NCI-H2107 (cell line): Measurements from ENCODE around the gene HSD11B1L.
A peak's percentile ranks its signal among the peaks of the same experiment; 100 is the strongest.

Experiments used
- DNase-seq: peaks from one replicate; lab custom pipeline; 2025; lab: John Stamatoyannopoulos, UW

Gene HSD11B1L

GRCh38 chr19:5667751-5668271 lies 13.0 kb upstream of the HSD11B1L start:
- no peak for DNase-seq

- DNase-seq: no peak
Measured at GRCh38 chr19:5669212-5669611, 11.6 kb upstream of the HSD11B1L start.

DNA sequence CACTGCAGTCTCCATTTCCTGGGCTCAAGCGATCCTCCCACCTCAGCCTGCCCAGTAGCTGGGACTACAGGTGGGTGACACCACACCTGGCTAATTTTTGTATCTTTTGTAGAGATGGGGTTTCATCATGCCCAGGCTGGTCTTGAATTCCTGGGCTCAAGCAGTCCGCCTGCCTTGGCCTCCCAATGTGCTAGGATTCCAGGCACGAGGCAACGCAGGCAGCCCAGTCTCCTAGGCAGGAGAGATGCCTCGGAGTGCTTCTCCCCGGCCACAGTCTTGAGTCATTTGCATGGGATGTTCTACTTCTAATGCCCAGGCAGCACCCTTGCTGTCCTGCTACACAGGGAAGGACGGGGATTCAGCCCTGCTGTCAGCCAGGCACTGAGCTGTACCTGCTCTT lies 9.2 kb upstream of the HSD11B1L start:
- no peak for DNase-seq

DNA sequence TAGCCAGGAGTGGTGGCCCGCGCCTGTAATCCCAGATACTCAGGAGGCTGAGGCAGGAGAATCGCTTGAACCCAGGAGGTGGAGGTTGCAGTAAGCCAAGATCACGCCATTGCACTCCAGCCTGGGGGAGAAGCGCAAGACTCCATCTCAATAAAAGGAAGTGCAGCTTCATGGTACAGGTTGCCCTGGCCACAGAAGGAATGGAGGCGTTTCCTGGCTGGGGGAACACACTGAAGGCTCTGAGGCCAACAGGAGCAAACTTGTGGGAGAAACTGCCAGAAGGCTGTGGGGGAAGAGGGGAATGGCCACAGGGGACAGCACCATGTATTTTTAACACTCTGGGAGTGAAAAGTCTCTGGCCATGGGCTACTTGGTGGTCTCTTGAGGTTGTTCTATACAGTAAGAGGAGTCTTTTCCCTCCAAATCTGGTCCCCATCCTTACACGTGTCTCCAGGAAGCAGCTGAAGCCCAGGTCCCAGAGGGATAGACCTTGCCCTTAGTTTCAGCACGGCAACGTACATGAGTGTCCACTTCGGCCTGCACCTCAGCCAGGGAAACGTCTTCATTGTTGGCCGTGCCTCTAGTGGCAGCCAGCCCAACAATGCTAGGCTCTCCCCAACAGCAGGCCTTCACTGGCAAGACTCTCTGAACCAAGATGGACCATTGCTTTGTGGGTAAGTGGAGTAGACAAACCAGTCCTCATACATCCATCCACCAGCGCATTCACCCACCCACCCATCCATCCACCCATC lies 7.9 kb upstream of the HSD11B1L start:
- DNase-seq: no peak

- DNase-seq: no peak
Measured at GRCh38 chr19:5673752-5674151, 7.1 kb upstream of the HSD11B1L start.

- no peak for DNase-seq
Measured at GRCh38 chr19:5674714-5675113, 6.1 kb upstream of the HSD11B1L start.

GRCh38 chr19:5676105-5676771 lies 4.6 kb upstream of the HSD11B1L start:
- DNase-seq: no peak

DNA sequence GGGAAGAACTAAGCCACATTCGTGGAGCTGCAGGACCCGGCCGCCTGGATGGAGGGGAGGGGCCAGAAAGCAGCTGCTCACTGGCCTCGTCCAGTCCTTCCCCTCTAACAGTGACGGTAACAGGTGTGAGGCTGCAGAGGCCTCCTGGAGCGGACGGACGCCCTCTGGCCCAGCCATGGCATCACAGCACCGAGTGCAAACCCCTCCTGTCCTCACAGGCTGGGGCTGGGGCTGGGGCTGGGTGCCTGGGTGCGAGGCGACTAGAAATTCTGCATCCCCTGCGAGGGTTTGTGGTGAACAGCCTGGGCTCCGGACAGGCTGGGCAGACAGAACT lies 4.1 kb upstream of the HSD11B1L start:
- DNase-seq: no peak

- DNase-seq: no peak
Measured at GRCh38 chr19:5677136-5677535, 3.7 kb upstream of the HSD11B1L start.

DNA sequence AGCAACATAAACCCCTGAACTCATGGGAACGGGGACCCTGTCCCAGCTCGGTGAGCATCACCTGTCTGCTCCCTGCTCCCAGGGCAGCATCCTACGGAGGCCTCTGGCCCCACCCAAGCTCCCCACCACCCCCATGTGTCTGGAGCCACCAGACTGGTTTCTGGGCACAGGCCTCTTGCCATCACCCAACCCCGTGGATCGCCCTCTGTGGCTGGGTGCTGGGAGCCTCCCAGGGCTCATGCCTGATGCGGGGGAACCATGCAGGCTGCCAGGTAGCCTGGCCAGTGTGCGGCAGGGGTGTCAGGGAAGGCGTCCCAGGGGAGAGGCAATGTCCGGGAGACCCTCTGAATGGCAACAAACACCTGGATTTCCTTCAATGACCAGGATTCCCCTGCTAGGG lies 3.2 kb upstream of the HSD11B1L start:
- no peak for DNase-seq

DNA sequence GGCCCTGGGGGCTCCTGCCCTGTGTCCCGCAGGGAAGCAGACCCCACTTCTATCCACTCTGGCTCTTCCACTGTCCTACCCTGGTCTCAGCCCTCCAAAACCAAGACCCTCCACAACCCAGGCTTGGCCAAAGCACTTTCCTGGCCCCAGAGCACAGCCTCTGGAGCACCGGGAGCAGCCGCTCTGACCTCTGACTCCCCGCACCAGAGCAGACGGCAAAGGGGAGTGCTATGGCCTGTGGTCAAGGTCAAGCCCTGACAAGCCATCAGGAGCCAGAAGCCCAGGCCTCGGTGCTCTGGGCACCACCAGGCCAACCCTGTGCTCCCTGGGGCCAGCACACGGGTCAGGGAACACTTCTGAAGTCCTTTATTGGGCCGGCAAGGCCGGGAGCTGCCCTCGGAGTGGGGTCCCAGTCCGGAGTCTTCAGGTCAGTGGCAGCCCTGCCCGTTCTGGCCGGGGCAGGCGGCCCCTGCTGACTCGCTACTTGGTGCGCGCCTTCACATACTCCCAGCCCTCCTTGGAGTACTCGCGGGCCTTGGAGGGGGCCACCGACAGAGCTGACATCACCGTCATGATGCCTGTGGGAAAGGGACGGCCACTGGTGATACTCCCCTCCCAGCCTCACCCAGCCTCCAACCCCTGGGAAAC lies 2.6 kb upstream of the HSD11B1L start:
- no peak for DNase-seq

DNA sequence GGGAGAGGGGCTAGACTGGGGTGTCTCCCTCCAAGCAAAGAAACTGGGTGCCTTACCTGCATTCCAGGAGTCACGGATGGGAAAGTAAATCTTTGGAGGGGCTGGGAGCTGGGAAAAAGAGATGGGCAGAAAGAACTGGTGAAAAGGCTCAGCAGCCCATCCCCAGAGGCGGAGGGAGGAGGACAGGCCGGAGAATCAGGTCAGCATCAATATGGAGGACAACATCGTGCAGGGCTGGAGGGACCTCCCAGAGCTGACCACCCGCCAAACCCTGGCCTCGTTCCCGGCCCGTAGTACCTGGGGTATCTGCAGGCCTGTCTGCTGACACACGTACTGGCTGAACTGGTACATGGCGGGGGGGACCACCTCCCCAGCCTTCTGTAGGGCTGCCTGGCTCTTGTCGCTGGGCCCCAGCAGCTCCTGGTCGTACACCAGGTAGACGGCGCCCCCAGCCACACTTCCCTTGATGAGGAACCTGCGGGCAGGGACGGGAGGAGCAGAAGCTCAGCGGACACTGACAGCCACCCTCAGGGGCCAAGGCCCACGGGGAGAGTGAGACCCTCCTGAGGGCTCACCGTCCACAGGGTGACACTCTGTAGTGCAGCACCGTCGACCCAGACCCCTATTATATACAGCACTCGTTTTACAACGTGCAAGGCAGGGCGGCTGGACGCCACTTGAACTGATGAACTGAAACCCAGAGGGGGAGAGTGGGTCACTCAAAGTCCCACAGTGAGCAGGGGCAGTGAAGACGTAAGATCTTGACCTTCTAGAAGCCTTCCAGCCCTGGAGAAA lies 1.3 kb upstream of the HSD11B1L start:
- no peak for DNase-seq

DNA sequence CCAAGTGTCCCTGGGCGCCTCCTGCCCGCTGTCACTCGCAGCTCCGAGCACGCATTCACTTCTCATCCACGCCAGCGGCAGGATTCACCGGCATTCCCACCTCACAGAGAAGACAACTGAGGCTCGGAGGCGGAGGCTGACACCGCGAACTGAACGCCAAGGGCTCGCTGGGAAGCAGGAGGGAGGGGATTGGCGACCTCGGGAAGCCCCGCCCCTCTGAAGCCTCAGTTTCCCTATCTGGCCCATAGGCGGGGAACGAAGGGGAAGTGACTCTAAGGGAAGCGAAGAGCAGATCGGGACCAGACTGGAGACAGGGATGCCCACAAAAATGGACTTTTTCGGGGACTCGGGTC lies 767 bp upstream of the HSD11B1L start:
- no peak for DNase-seq

DNA sequence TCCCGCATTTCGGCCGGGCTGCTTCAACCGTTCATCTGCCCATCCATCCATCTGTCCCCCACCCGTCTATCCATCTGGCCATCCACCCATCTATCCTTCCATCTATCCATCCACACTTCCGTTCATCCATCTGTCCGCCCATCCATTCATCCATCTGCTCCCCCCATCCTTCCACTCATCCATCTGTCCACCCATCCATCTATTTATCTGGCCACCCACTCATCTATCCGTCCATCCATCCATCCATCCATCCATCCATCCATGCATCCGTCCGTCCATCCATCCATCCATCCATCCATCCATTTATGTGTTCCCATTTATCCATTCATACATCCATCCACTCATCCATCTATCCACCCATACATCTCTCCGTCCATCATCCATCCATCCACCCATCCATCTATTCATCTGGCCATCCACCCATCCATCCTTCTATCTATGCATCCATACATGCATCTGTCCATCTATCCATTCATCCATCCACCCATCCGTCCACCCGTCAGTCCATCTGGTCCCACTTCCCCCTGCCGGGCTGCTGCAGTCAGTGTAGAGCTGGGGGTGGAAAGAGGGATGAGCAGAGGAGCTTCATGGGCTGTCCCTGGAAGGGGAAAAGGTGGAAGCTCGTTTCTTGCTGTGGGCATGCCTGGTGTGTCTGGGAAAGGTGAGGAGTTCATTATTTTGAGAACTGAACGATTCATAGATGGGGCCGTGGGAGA lies 722 bp downstream of the HSD11B1L start:
- no peak for DNase-seq

DNA sequence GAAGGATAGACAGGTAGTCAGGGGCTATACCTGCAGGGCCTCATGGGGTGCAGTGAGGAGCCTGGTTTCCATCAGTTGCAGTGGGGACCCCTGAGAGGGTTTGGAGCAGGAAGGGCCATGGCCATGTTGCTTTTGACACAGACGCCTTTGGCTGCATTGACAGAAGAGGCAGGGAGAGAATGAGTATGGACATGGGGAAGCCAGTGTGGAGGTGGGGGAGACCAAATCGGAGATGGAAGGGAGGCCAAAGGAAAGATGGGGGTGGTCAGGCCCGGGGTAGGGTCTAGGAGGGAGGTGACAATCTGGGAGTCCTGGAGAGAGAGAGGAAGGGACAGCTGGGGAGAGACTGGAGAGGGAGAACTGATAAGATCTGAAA lies 1.3 kb downstream of the HSD11B1L start:
- DNase-seq: no peak

GRCh38 chr19:5683177-5683886 lies 2.5 kb downstream of the HSD11B1L start:
- no peak for DNase-seq

GRCh38 chr19:5684694-5685430 lies 4.0 kb downstream of the HSD11B1L start:
- DNase-seq: no peak

GRCh38 chr19:5686326-5686646 lies 5.5 kb downstream of the HSD11B1L start:
- DNase-seq: no peak

- peak; percentile 47 for DNase-seq
Measured at GRCh38 chr19:5686647-5687359, 6.0 kb downstream of the HSD11B1L start.
